Neural cell (in vitro differentiated cells): ENCODE results near the gene DPY30. TPM values are rescaled to one million over a fixed set of nuclear protein-coding genes. Genes with fewer than 3 reads are reported as not detected.

Source experiments
- H2AFZ ChIP-seq: fragments of 200-600, 300-800 bp; sonication (generic), shearing (Covaris generic); 2 replicates; pipeline ENCODE4 v1.6.0; 2014; ENCODE audit warnings: low read depth, mild to moderate bottlenecking, antibody characterized with exemption, low read length, moderate library complexity
- H3F3A ChIP-seq: fragments of 200-600 bp; shearing (Covaris generic); 2 replicates; pipeline ENCODE4 v1.6.1; 2016; ENCODE audit warnings: mild to moderate bottlenecking, moderate library complexity, mixed read lengths, antibody characterized with exemption, low read length; ENCODE audit not compliant: insufficient read depth, poor library complexity, severe bottlenecking
- H3K27ac ChIP-seq: fragments of 200-600, 300-800 bp; sonication (generic), shearing (Covaris generic); 2 replicates; pipeline ENCODE4 v1.5.1; 2014; ENCODE audit warnings: mild to moderate bottlenecking, low read length, moderate library complexity
- H3K27me3 ChIP-seq: fragments of 300-800, 200-600 bp; sonication (generic), shearing (Covaris generic); 2 replicates; pipeline ENCODE4 v1.6.0; 2014; ENCODE audit warnings: mild to moderate bottlenecking, low read depth, low read length, moderate library complexity; ENCODE audit not compliant: insufficient read depth
- H3K36me3 ChIP-seq: fragments of 300-800, 200-600 bp; sonication (generic), shearing (Covaris generic); 2 replicates; pipeline ENCODE4 v1.5.1; 2014; ENCODE audit warnings: mild to moderate bottlenecking, antibody characterized with exemption, low read length, moderate library complexity; ENCODE audit not compliant: insufficient read depth
- H3K4me2 ChIP-seq: fragments of 300-800, 200-600 bp; sonication (generic), shearing (Covaris generic); 2 replicates; pipeline ENCODE4 v1.6.0; 2014; ENCODE audit warnings: mild to moderate bottlenecking, low read length
- H3K4me3 ChIP-seq: fragments of 300-800, 200-600 bp; sonication (generic), shearing (Covaris generic); 2 replicates; pipeline ENCODE4 v1.5.1; 2014; ENCODE audit warnings: mild to moderate bottlenecking, low read length, moderate library complexity
- H3K79me2 ChIP-seq: fragments of 200-600 bp; shearing (Covaris generic); replicated peaks from 2 replicates; pipeline ENCODE4 v1.6.0; 2014; ENCODE audit warnings: mild to moderate bottlenecking, low read length, moderate library complexity; ENCODE audit not compliant: insufficient read depth
- H3K9ac ChIP-seq: fragments of 300-800, 200-600 bp; sonication (generic), shearing (Covaris generic); 2 replicates; pipeline ENCODE4 v1.6.1; 2016; ENCODE audit warnings: mild to moderate bottlenecking, low read length, mixed read lengths
- H3K9me2 ChIP-seq: fragments of 200-600 bp; shearing (Covaris generic); 2 replicates; pipeline ENCODE4 v1.6.1; 2016; ENCODE audit warnings: mild to moderate bottlenecking, low read length, mixed read lengths; ENCODE audit not compliant: insufficient read depth
- H3K9me3 ChIP-seq: fragments of 200-600, 300-800 bp; sonication (generic), shearing (Covaris generic); 2 replicates; pipeline ENCODE4 v1.6.1; 2016; ENCODE audit warnings: mild to moderate bottlenecking, mixed run types, low read length, moderate library complexity, mixed read lengths
- H4K20me1 ChIP-seq: fragments of 200-600 bp; shearing (Covaris generic); 2 replicates; pipeline ENCODE4 v1.6.1; 2016; ENCODE audit warnings: mild to moderate bottlenecking, mixed run types; ENCODE audit not compliant: insufficient read depth
- CTCF ChIP-seq: fragments of 450-650 bp; IDR thresholded peaks from 2 replicates; pipeline ENCODE4 v1.5.1; 2014; ENCODE audit warnings: antibody characterized with exemption, mild to moderate bottlenecking, moderate library complexity; ENCODE audit not compliant: poor library complexity, severe bottlenecking
- EP300 ChIP-seq: fragments of 450-650 bp; conservative IDR thresholded peaks from 2 replicates; pipeline ENCODE4 v1.6.1; 2014; ENCODE audit warnings: antibody characterized with exemption, mild to moderate bottlenecking, moderate library complexity; ENCODE audit not compliant: poor library complexity, severe bottlenecking
- EZH2 ChIP-seq: fragments of 200-600, 300-800 bp; shearing (Covaris generic), sonication (generic); IDR thresholded peaks from 2 replicates; pipeline ENCODE4 v1.6.1; 2014; ENCODE audit warnings: antibody characterized with exemption, low read length, borderline replicate concordance, mild to moderate bottlenecking; ENCODE audit not compliant: insufficient read depth, poor library complexity, severe bottlenecking
- MXI1 ChIP-seq: fragments of 450-650 bp; conservative IDR thresholded peaks from 2 replicates; pipeline ENCODE4 v1.6.1; 2014; ENCODE audit warnings: antibody characterized with exemption, mild to moderate bottlenecking; ENCODE audit not compliant: poor library complexity, severe bottlenecking
- POLR2AphosphoS5 ChIP-seq: IDR thresholded peaks from 2 replicates; pipeline ENCODE4 v1.6.1; 2012
- RAD21 ChIP-seq: fragments of 450-650 bp; conservative IDR thresholded peaks from 2 replicates; pipeline ENCODE4 v1.6.1; 2014; ENCODE audit warnings: antibody characterized with exemption, mild to moderate bottlenecking, moderate library complexity
- REST ChIP-seq: IDR thresholded peaks from 2 replicates; pipeline ENCODE4 v1.6.1; 2012; ENCODE audit warnings: borderline replicate concordance
- SMC3 ChIP-seq: fragments of 450-650 bp; conservative IDR thresholded peaks from 2 replicates; pipeline ENCODE4 v1.6.1; 2014; ENCODE audit warnings: antibody characterized with exemption, mild to moderate bottlenecking, moderate library complexity; ENCODE audit not compliant: poor library complexity
- TAF1 ChIP-seq: IDR thresholded peaks from 2 replicates; pipeline ENCODE4 v1.6.1; 2012; ENCODE audit warnings: low read depth
- polyA minus RNA-seq: library from RNA; depleted of rRNA, polyadenylated mRNA; stranded (reverse); fragments of >200 nt; gene quantifications from 2 replicates; pipeline ENCODE4 v1.2.3, GENCODE V29; 2014
- polyA plus RNA-seq: library from polyadenylated mRNA; depleted of rRNA; stranded (reverse); fragments of >200 nt; gene quantifications from 2 replicates; pipeline ENCODE4 v1.2.3, GENCODE V29; 2014

Gene DPY30
- polyA plus RNA-seq (151 and 201 TPM in 2 replicates), polyA minus RNA-seq (61.6 and 62.6 TPM in 2 replicates)

GRCh38 chr2:32039447-32040219 is at the start of gene DPY30:
DPY30 (minus strand) TSS chr2:32039805; CDS start chr2:32039456, 349 bp downstream.
- TF ChIP-seq MXI1 (peak; percentile 85), TAF1 (peak; percentile 75), EP300 (peak; percentile 41), RAD21 (peak; percentile 55), EZH2 (no peak), POLR2AphosphoS5 (peak; percentile 90), REST (peak; percentile 72), CTCF (peak; percentile 23), SMC3 (peak; percentile 66)
- peak within 1 kb of the TSS; percentile 92 for H2AFZ ChIP-seq
- H4K20me1 ChIP-seq = no peaks in the 10 kb centered on the region
- peak within 1 kb of the TSS; percentile 77 for H3K27ac ChIP-seq
- peaks cover 7% of the 10 kb centered on the region for H3K79me2 ChIP-seq
- H3K9me2 ChIP-seq = no peaks in the 10 kb centered on the region
- peak within 1 kb of the TSS; percentile 76 for H3K9ac ChIP-seq
- no peaks in the 10 kb centered on the region for H3F3A ChIP-seq
- H3K4me3 ChIP-seq = peak within 1 kb of the TSS; percentile 90
- H3K27me3 ChIP-seq = no peaks in the 10 kb centered on the region
- H3K4me2 ChIP-seq = peak within 1 kb of the TSS; percentile 77
- no peaks in the 10 kb centered on the region for H3K36me3 ChIP-seq
- H3K9me3 ChIP-seq = no peaks in the 10 kb centered on the region

- no peak overlapping the region for H2AFZ ChIP-seq
- no peaks in the 10 kb centered on the region for H3K9me2 ChIP-seq
- H3F3A ChIP-seq = no peaks in the 10 kb centered on the region
- TF ChIP-seq TAF1 = no peak
- no peak for TF ChIP-seq POLR2AphosphoS5
- TF ChIP-seq SMC3 = no peak
- TF ChIP-seq MXI1 = no peak
- TF ChIP-seq RAD21 = no peak
- no peak for TF ChIP-seq EZH2
- TF ChIP-seq EP300 = no peak
- TF ChIP-seq REST = no peak
- TF ChIP-seq CTCF = no peak
- H3K9ac ChIP-seq = no peak overlapping the region
- H3K79me2 ChIP-seq = peaks cover 33% of the 10 kb centered on the region
- no peaks in the 10 kb centered on the region for H3K9me3 ChIP-seq
- no peaks in the 10 kb centered on the region for H3K36me3 ChIP-seq
- no peak overlapping the region for H3K4me2 ChIP-seq
- no peak overlapping the region for H3K27ac ChIP-seq
- no peaks in the 10 kb centered on the region for H4K20me1 ChIP-seq
- H3K4me3 ChIP-seq = no peak overlapping the region
- H3K27me3 ChIP-seq = no peaks in the 10 kb centered on the region
These were observed 34.5 kb upstream of the DPY30 start for GRCh38 chr2:32074134-32074506.
